ENCODE data around the gene PCSK2.

Gene PCSK2

GRCh38 chr20:17470973-17471372 is 244.1 kb downstream of the PCSK2 start:
- ChIA-PET POLR2A (no interaction called here), CTCF (no interaction called here)
- TF ChIP-seq CTCF (IDR thresholded peaks at IDR 0.05; ENCODE audit: control extremely low read depth, extremely low read depth, low read depth, missing control alignments): no peak
- no peak for DNase-seq (ENCODE audit: extremely low spot score)

- POLR2A ChIA-PET: no interaction called here
- no peak for DNase-seq (ENCODE audit: extremely low spot score)
- CTCF ChIA-PET: no interaction called here
- no peak for TF ChIP-seq CTCF (IDR thresholded peaks at IDR 0.05; ENCODE audit: control extremely low read depth, extremely low read depth, low read depth, missing control alignments)
Measured at GRCh38 chr20:17471606-17472187, 244.9 kb downstream of the PCSK2 start.

DNA sequence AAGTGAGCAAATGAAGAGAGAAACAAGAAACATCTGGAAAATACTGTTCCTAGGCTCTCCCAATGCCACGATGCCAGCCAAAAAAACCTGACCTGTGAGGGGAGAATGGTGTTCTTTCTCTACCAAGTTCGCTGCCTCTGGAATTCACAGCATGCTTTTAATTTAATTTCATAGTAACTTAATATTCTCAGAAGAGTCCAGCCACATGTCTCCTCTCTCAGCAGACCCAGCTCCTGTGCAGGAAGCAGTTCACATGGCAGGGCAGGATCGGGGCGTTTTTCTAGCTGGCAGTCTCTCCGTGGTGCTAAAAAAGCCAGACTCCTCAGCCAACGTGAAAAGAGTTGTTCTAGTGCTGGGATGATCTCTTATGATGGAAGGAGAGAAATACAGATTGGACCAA is 246.8 kb downstream of the PCSK2 start:
- ChIA-PET CTCF (no interaction called here), POLR2A (no interaction called here)
- no peak for TF ChIP-seq CTCF (IDR thresholded peaks at IDR 0.05; ENCODE audit: control extremely low read depth, extremely low read depth, low read depth, missing control alignments)
- no peak for DNase-seq (ENCODE audit: extremely low spot score)

DNA sequence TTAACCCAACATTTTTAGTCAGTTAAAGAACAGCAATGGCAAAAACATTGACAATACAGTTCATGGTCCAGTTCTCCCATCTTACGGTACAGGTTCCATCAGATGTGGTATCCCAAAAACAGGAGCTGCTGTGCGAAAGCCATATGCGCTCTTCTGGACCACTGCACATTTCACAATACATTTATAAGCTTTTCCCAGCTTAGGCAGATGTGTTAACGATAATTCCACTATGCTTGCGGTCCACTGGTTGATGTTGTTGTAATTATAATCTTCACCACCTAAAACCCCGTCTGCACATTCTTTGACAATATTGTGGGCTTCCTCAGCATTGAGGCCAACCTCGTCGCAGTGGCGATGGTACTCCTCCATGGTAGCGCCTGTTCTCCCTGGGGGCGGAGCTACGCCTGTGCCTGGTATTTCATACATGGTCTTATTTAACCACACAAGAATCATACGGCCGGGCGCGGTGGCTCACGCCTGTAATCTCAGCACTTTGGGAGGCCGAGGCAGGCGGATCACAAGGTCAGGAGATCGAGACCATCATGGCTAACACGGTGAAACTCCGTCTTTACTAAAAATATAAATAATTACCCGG is 252.3 kb downstream of the PCSK2 start:
- CTCF ChIA-PET: interaction anchor here (1.5 kb wide), 1 partner anchor 25 kb away, joined by 5 read pairs; no protein-coding TSS in a partner anchor
- TF ChIP-seq CTCF (IDR thresholded peaks at IDR 0.05; ENCODE audit: control extremely low read depth, extremely low read depth, low read depth, missing control alignments): no peak
- POLR2A ChIA-PET: no interaction called here
- no peak for DNase-seq (ENCODE audit: extremely low spot score)

DNA sequence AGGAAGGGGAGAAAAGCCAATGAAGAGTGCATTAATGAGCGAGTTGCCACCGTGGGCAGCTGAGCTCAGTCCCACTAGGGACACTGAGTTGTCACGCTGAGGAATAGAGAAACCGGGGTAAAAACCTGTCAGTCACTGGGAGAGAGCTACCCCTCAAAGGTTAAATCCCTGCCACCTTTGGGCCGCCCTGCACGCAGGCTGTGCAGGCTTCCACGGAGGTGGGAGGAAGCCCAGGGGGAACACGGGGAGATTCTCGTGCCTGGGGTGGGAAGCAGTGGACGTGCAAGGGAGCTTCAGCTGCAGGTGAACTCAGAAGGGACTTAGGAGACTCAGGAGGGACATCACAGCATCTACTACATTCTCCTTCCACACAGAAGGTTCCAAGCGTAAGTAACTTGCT is 253.9 kb downstream of the PCSK2 start:
- no peak for DNase-seq (ENCODE audit: extremely low spot score)
- no peak for TF ChIP-seq CTCF (IDR thresholded peaks at IDR 0.05; ENCODE audit: control extremely low read depth, extremely low read depth, low read depth, missing control alignments)
- CTCF ChIA-PET: interaction anchor here (1.5 kb wide), 1 partner anchor 23 kb away, joined by 5 read pairs; no protein-coding TSS in a partner anchor
- POLR2A ChIA-PET: no interaction called here

DNA sequence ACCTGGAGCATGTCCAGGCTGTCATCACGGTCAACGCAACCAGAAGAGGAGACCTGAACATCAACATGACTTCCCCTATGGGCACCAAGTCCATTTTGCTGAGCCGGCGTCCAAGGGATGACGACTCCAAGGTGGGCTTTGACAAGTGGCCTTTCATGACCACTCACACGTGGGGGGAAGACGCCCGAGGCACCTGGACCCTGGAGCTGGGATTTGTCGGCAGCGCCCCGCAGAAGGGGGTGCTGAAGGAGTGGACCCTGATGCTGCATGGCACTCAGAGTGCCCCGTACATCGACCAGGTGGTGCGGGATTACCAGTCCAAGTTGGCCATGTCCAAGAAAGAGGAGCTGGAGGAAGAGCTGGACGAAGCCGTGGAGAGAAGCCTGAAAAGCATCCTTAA is 254.8 kb downstream of the PCSK2 start:
- POLR2A ChIA-PET: no interaction called here
- no peak for TF ChIP-seq CTCF (IDR thresholded peaks at IDR 0.05; ENCODE audit: control extremely low read depth, extremely low read depth, low read depth, missing control alignments)
- DNase-seq (ENCODE audit: extremely low spot score): no peak
- CTCF ChIA-PET: no interaction called here

All from GM10248 (cell line).